ENCODE data around the gene ARNT2. TPM values are rescaled to one million over a fixed set of nuclear protein-coding genes. Genes with fewer than 3 reads are reported as not detected.

ARNT2 gene
- total RNA-seq, 2 donors from 2014 or later: 0.09 to 0.21 TPM

GRCh38 chr15:80558631-80559319 is 154.6 kb downstream of the ARNT2 start:
- Mint-ChIP-seq H3K9me3 (no peaks in the 10 kb centered on the region), H3K4me1 (no peaks in the 10 kb centered on the region), H3K4me3 (no peak overlapping the region), H3K36me3 (ENCODE audit: low read depth) (no peaks in the 10 kb centered on the region), H3K27ac (no peak overlapping the region), H3K27me3 (peaks cover 28% of the 10 kb centered on the region)
- no peak for ATAC-seq (replicated peaks)

GRCh38 chr15:80559320-80559693 is 155.1 kb downstream of the ARNT2 start:
- H3K36me3 Mint-ChIP-seq (ENCODE audit: low read depth): no peaks in the 10 kb centered on the region
- no peak overlapping the region for H3K4me3 Mint-ChIP-seq
- no peak for ATAC-seq (replicated peaks)
- H3K9me3 Mint-ChIP-seq: no peaks in the 10 kb centered on the region
- no peaks in the 10 kb centered on the region for H3K4me1 Mint-ChIP-seq
- no peak overlapping the region for H3K27ac Mint-ChIP-seq
- H3K27me3 Mint-ChIP-seq: peaks cover 28% of the 10 kb centered on the region

- H3K36me3 Mint-ChIP-seq (ENCODE audit: low read depth): no peaks in the 10 kb centered on the region
- no peak for ATAC-seq (replicated peaks)
- H3K4me3 Mint-ChIP-seq: no peak overlapping the region
- no peaks in the 10 kb centered on the region for H3K4me1 Mint-ChIP-seq
- peaks cover 28% of the 10 kb centered on the region for H3K27me3 Mint-ChIP-seq
- H3K27ac Mint-ChIP-seq: no peak overlapping the region
- no peaks in the 10 kb centered on the region for H3K9me3 Mint-ChIP-seq
Measured at GRCh38 chr15:80559761-80560160, 155.6 kb downstream of the ARNT2 start.

- H3K4me3 Mint-ChIP-seq: no peak overlapping the region
- ATAC-seq (replicated peaks): no peak
- H3K36me3 Mint-ChIP-seq (ENCODE audit: low read depth): no peaks in the 10 kb centered on the region
- H3K4me1 Mint-ChIP-seq: no peaks in the 10 kb centered on the region
- H3K27ac Mint-ChIP-seq: no peak overlapping the region
- H3K9me3 Mint-ChIP-seq: no peaks in the 10 kb centered on the region
- H3K27me3 Mint-ChIP-seq: peaks cover 25% of the 10 kb centered on the region
Measured at GRCh38 chr15:80560601-80561400, 156.6 kb downstream of the ARNT2 start.

- H3K9me3 Mint-ChIP-seq: no peaks in the 10 kb centered on the region
- no peaks in the 10 kb centered on the region for H3K36me3 Mint-ChIP-seq (ENCODE audit: low read depth)
- ATAC-seq (replicated peaks): no peak
- H3K4me1 Mint-ChIP-seq: no peaks in the 10 kb centered on the region
- no peak overlapping the region for H3K4me3 Mint-ChIP-seq
- H3K27me3 Mint-ChIP-seq: peaks cover 29% of the 10 kb centered on the region
- H3K27ac Mint-ChIP-seq: no peak overlapping the region
Measured at GRCh38 chr15:80561500-80561899, 157.3 kb downstream of the ARNT2 start.

GRCh38 chr15:80562033-80562432 is 157.9 kb downstream of the ARNT2 start:
- H3K27ac Mint-ChIP-seq: no peak overlapping the region
- H3K9me3 Mint-ChIP-seq: no peaks in the 10 kb centered on the region
- H3K4me1 Mint-ChIP-seq: no peaks in the 10 kb centered on the region
- no peaks in the 10 kb centered on the region for H3K36me3 Mint-ChIP-seq (ENCODE audit: low read depth)
- H3K27me3 Mint-ChIP-seq: peaks cover 34% of the 10 kb centered on the region
- ATAC-seq (replicated peaks): no peak
- no peak overlapping the region for H3K4me3 Mint-ChIP-seq

- Mint-ChIP-seq H3K36me3 (ENCODE audit: low read depth) (no peaks in the 10 kb centered on the region), H3K27ac (no peak overlapping the region), H3K4me1 (no peaks in the 10 kb centered on the region), H3K9me3 (no peaks in the 10 kb centered on the region), H3K27me3 (peaks cover 35% of the 10 kb centered on the region), H3K4me3 (no peak overlapping the region)
- no peak for ATAC-seq (replicated peaks)
Measured at GRCh38 chr15:80562846-80563245, 158.7 kb downstream of the ARNT2 start.

GRCh38 chr15:80563372-80563997 is 159.3 kb downstream of the ARNT2 start:
- Mint-ChIP-seq H3K27me3 (peaks cover 32% of the 10 kb centered on the region), H3K4me1 (no peaks in the 10 kb centered on the region), H3K4me3 (no peak overlapping the region), H3K9me3 (no peaks in the 10 kb centered on the region), H3K27ac (no peak overlapping the region), H3K36me3 (ENCODE audit: low read depth) (no peaks in the 10 kb centered on the region)
- ATAC-seq (replicated peaks): no peak

- no peaks in the 10 kb centered on the region for H3K36me3 Mint-ChIP-seq (ENCODE audit: low read depth)
- H3K4me3 Mint-ChIP-seq: no peak overlapping the region
- no peak overlapping the region for H3K27ac Mint-ChIP-seq
- H3K27me3 Mint-ChIP-seq: peaks cover 36% of the 10 kb centered on the region
- no peaks in the 10 kb centered on the region for H3K4me1 Mint-ChIP-seq
- ATAC-seq (replicated peaks): no peak
- no peaks in the 10 kb centered on the region for H3K9me3 Mint-ChIP-seq
Measured at GRCh38 chr15:80564056-80564455, 159.9 kb downstream of the ARNT2 start.

GRCh38 chr15:80565398-80565797 is 161.2 kb downstream of the ARNT2 start:
- no peak overlapping the region for H3K27ac Mint-ChIP-seq
- H3K9me3 Mint-ChIP-seq: no peaks in the 10 kb centered on the region
- H3K4me3 Mint-ChIP-seq: no peak overlapping the region
- H3K36me3 Mint-ChIP-seq (ENCODE audit: low read depth): no peaks in the 10 kb centered on the region
- no peak for ATAC-seq (replicated peaks)
- peaks cover 39% of the 10 kb centered on the region for H3K27me3 Mint-ChIP-seq
- H3K4me1 Mint-ChIP-seq: no peaks in the 10 kb centered on the region

GRCh38 chr15:80565988-80566387 is 161.8 kb downstream of the ARNT2 start:
- no peak for ATAC-seq (replicated peaks)
- peaks cover 39% of the 10 kb centered on the region for H3K27me3 Mint-ChIP-seq
- no peaks in the 10 kb centered on the region for H3K4me1 Mint-ChIP-seq
- no peak overlapping the region for H3K27ac Mint-ChIP-seq
- H3K4me3 Mint-ChIP-seq: no peak overlapping the region
- H3K9me3 Mint-ChIP-seq: no peaks in the 10 kb centered on the region
- H3K36me3 Mint-ChIP-seq (ENCODE audit: low read depth): no peaks in the 10 kb centered on the region

- no peaks in the 10 kb centered on the region for H3K4me1 Mint-ChIP-seq
- peak; percentile 42 for ATAC-seq (replicated peaks)
- no peak overlapping the region for H3K27ac Mint-ChIP-seq
- no peaks in the 10 kb centered on the region for H3K36me3 Mint-ChIP-seq (ENCODE audit: low read depth)
- no peak overlapping the region for H3K4me3 Mint-ChIP-seq
- H3K9me3 Mint-ChIP-seq: no peaks in the 10 kb centered on the region
- H3K27me3 Mint-ChIP-seq: peaks cover 34% of the 10 kb centered on the region
Measured at GRCh38 chr15:80567721-80568157, 163.6 kb downstream of the ARNT2 start.

- Mint-ChIP-seq H3K27me3 (peaks cover 32% of the 10 kb centered on the region), H3K4me1 (no peaks in the 10 kb centered on the region), H3K36me3 (ENCODE audit: low read depth) (no peaks in the 10 kb centered on the region), H3K4me3 (no peak overlapping the region), H3K9me3 (no peaks in the 10 kb centered on the region), H3K27ac (no peak overlapping the region)
- ATAC-seq (replicated peaks): peak; percentile 69
Measured at GRCh38 chr15:80568298-80568697, 164.1 kb downstream of the ARNT2 start.

GRCh38 chr15:80568876-80569605 is 164.9 kb downstream of the ARNT2 start:
- Mint-ChIP-seq H3K36me3 (ENCODE audit: low read depth) (no peaks in the 10 kb centered on the region), H3K27ac (no peak overlapping the region), H3K27me3 (peaks cover 29% of the 10 kb centered on the region), H3K9me3 (no peaks in the 10 kb centered on the region), H3K4me1 (no peaks in the 10 kb centered on the region), H3K4me3 (no peak overlapping the region)
- ATAC-seq (replicated peaks): no peak
